Natural killer cell (primary cell): ENCODE measurements around the gene UQCRHL. TPM values are rescaled to one million over a fixed set of nuclear protein-coding genes. Genes with fewer than 3 reads are reported as not detected.
"Not testable (repeated sequence)": the region's sequence is repeated elsewhere in the genome, so short reads cannot be mapped to it uniquely, and the experiment has no call there.

Source experiments
- ATAC-seq, 3 donors: fragments of 150-1000 bp in 2 of 3; fragments of 200-7000 bp in 1 of 3; cut with Tn5 transposase; 1 replicate in 1 of 3; 2 replicates in 2 of 3; pipeline ENCODE4 v1.10.0; 2021; ENCODE audit warnings: mild to moderate bottlenecking in 2 of 3, moderate library complexity in 2 of 3
- DNase-seq, 2 donors: peaks; one replicate each; pipeline versions ENCODE4 v3.0.0 to v3.0.0-alpha.2; 2013 to 2021; ENCODE audit warnings: mixed read lengths in 1 of 2
- H3K27ac ChIP-seq: one replicate; pipeline ENCODE4 v1.5.1; 2013; ENCODE audit warnings: mild to moderate bottlenecking, low read length
- H3K27me3 ChIP-seq: one replicate; pipeline ENCODE4 v1.6.1; 2013; ENCODE audit warnings: low read length; ENCODE audit not compliant: control insufficient read depth, insufficient read depth
- H3K36me3 ChIP-seq: one replicate; pipeline ENCODE4 v1.6.1; 2013; ENCODE audit warnings: low read length; ENCODE audit not compliant: control insufficient read depth, insufficient read depth
- H3K4me1 ChIP-seq: one replicate; pipeline ENCODE4 v1.6.1; 2013; ENCODE audit warnings: low read length; ENCODE audit not compliant: control insufficient read depth, insufficient read depth
- H3K4me3 ChIP-seq: one replicate; pipeline ENCODE4 v1.5.1; 2013; ENCODE audit warnings: low read length
- H3K9me3 ChIP-seq: one replicate; pipeline ENCODE4 v1.6.1; 2013; ENCODE audit warnings: low read length; ENCODE audit not compliant: control insufficient read depth, insufficient read depth
- H3K27ac Mint-ChIP-seq, 2 donors: one replicate each; pipeline ENCODE4 v1.8.0; 2022; ENCODE audit warnings: mild to moderate bottlenecking in 2 of 2, mixed read lengths in 2 of 2, moderate library complexity in 1 of 2
- H3K27me3 Mint-ChIP-seq, 2 donors: one replicate each; pipeline ENCODE4 v1.8.0; 2022; ENCODE audit warnings: low read depth in 2 of 2, mixed read lengths in 2 of 2
- H3K36me3 Mint-ChIP-seq: one replicate; pipeline ENCODE4 v1.8.0; 2022; ENCODE audit warnings: mixed read lengths
- H3K4me1 Mint-ChIP-seq, 2 donors: one replicate each; pipeline ENCODE4 v1.8.0; 2022; ENCODE audit warnings: mixed read lengths in 2 of 2
- H3K4me3 Mint-ChIP-seq: one replicate; pipeline ENCODE4 v1.8.0; 2022; ENCODE audit warnings: mild to moderate bottlenecking, moderate library complexity, mixed read lengths
- H3K9me3 Mint-ChIP-seq, 2 donors: one replicate each; pipeline ENCODE4 v1.8.0; 2022; ENCODE audit warnings: mixed read lengths in 2 of 2
- WGBS: methylation state at CpG from one replicate; pipeline ENCODE4 v1.1.7; 2013; ENCODE audit warnings: missing lambda C conversion rate; ENCODE audit not compliant: insufficient coverage; 5-methylcytosine and 5-hydroxymethylcytosine counted together
- intact Hi-C: fragments of 100-400 bp; cut with micrococcal nuclease; formaldehyde crosslinking; loops from one replicate; pipeline ENCODE4 v1.14.2; 2022
- total RNA-seq, 4 donors: library from RNA; stranded (reverse); fragments of 120-200 nt in 1 of 4; gene quantifications; one replicate each; pipeline versions ENCODE4 v1.2.3 to v1.2.4, GENCODE V29; 2013 to 2022
- TF ChIP-seq, protein P1 (sequence below): fragments of 200-600 bp; IDR thresholded peaks from one replicate; pipeline ENCODE4 v1.8.0; 2022; ENCODE audit warnings: antibody characterized with exemption

The UQCRHL gene
- 1 to 10 TPM in 2 of 3 donors, under 1 TPM in 1; 0.87 to 1.2 (median 1.0) TPM for total RNA-seq
- total RNA-seq (2013), result 4.2 TPM

DNA sequence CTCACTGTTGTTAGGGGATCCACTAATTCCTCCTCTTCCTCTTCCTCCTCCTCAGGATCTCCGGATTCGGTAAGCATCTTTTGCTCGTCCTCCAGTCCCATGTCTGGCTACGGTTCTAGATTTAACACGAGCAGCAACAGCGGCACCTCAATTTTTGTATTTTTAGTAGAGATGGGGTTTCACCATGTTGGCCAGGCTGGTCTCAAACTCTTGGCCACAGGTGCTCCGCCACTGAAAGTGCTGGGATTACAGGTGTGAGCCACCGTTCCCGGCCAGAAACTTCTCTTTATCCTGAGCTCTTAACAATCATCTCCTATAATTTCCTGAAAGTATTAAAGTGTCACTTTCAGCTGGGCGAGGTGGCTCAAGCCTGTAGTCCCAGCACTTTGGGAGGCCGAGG lies at the start of gene UQCRHL:
TSS of gene UQCRHL (minus strand) at position 101 of the 400 bp plus-strand sequence. CDS start at position 101, 0 bp downstream.
- H3K4me3 Mint-ChIP-seq, H3K4me1 ChIP-seq, H3K27ac ChIP-seq, DNase-seq, H3K9me3 ChIP-seq, H3K27me3 ChIP-seq, H3K27ac Mint-ChIP-seq, H3K4me1 Mint-ChIP-seq, H3K4me3 ChIP-seq, H3K9me3 Mint-ChIP-seq, H3K27me3 Mint-ChIP-seq, intact Hi-C loops, H3K36me3 ChIP-seq, H3K36me3 Mint-ChIP-seq, ATAC-seq: not testable (repeated sequence)
- 95% methylated on average over 11 of the region's 11 CpGs for WGBS

DNA sequence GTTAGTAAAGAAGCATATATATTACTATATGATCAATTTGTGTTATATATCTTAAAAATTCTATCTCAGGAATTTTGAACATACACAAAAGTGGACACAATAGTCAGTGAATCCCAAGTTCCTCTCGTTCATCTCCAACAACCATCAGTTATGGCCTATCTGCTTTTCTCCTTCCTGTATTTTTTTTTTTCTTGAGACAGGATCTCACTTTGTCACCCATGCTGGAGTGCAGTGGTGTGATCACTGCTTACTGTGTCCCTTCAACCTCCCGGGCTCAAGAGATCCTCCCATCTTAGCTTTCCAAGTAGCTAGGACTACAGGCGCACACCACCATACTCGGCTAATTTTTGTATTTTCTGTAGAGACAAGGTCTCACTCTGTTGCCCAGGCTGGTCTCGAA lies 49.4 kb upstream of the UQCRHL start:
- H3K4me3 ChIP-seq, result no peak overlapping the region
- no peaks in the 10 kb centered on the region for H3K27me3 ChIP-seq
- Mint-ChIP-seq H3K27ac (no peak overlapping the region), H3K9me3 (no peaks in the 10 kb centered on the region), H3K36me3 (no peaks in the 10 kb centered on the region), H3K4me3 (no peak overlapping the region), H3K27me3 (no peaks in the 10 kb centered on the region), H3K4me1 (peaks cover 6 to 18% of the 10 kb centered on the region in 2 donors)
- no peak overlapping the region for H3K27ac ChIP-seq
- no peaks in the 10 kb centered on the region for H3K36me3 ChIP-seq
- ATAC-seq (no peak), DNase-seq (no peak)
- no peaks in the 10 kb centered on the region for H3K9me3 ChIP-seq
- TF ChIP-seq, protein P1, sequence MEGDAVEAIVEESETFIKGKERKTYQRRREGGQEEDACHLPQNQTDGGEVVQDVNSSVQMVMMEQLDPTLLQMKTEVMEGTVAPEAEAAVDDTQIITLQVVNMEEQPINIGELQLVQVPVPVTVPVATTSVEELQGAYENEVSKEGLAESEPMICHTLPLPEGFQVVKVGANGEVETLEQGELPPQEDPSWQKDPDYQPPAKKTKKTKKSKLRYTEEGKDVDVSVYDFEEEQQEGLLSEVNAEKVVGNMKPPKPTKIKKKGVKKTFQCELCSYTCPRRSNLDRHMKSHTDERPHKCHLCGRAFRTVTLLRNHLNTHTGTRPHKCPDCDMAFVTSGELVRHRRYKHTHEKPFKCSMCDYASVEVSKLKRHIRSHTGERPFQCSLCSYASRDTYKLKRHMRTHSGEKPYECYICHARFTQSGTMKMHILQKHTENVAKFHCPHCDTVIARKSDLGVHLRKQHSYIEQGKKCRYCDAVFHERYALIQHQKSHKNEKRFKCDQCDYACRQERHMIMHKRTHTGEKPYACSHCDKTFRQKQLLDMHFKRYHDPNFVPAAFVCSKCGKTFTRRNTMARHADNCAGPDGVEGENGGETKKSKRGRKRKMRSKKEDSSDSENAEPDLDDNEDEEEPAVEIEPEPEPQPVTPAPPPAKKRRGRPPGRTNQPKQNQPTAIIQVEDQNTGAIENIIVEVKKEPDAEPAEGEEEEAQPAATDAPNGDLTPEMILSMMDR, result no peak
- whole genome bisulfite sequencing, result 94% methylated on average over 5 of the region's 5 CpGs
- intact Hi-C loops, result no loop called here
- peaks cover 12% of the 10 kb centered on the region for H3K4me1 ChIP-seq

DNA sequence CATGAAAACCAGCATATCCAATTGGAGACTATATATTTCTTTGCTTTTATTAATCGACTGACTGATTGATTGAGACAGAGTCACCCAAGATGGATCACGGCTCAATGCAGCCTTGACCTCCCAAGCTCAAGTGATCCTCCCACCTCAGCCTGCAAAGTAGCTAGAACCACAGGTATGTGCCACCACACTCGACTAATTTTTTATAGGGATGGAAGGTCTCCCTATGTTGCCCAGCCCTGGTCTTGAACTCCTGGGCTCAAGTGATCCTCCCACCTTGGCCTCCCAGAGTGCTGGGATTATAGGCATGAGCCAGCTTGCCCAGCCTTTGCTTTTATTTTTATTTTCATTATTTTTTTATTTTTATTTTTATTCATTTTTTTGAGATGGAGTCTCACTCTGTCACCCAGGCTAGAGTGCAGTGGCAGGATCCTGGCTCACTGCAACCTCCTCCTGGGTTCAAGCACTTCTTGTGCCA lies 45.4 kb upstream of the UQCRHL start:
- peaks cover 30 to 36% of the 10 kb centered on the region in 2 donors for H3K4me1 Mint-ChIP-seq
- intact Hi-C loops, result loop anchor here (5.0 kb wide), 1 partner anchor 34 kb away; no protein-coding TSS in a partner anchor
- no peak for DNase-seq

DNA sequence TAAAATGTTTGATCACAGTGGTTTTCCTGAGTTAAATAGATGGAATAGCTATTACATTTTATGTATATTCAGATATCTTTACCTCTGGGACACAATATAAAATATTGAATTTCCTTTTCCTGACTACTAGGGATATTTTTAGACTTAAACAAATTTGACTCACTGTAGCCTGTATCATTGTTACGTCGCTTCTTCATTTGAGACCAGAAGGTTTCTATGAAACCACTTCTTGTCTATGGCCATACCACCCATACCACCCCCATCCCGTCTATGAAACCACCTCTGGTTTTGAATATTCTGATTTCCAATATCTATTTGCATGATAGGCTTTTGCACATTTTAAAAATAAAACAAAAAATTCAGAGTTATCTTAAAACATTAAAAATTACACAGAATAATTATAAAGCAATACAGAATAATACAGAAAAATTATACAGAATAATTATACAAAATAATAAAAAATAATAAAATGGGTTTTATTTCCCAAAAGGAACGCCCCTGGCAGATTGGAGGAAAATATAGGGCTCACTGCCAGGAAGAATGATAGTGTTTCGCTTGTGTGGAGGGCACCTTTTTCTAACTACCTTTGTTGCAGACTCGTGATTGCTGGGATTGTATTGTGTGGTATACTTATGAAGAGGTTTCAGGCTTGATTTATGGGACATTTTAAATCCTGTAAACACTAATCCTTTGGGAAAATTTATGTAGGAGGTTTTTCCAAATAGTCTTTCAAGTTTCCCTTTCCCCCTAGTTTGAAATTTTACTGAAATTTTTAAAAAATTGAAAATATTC lies 44.8 kb upstream of the UQCRHL start:
- H3K27ac Mint-ChIP-seq, result no peak overlapping the region
- Histone ChIP-seq H3K4me1 (peaks cover 20% of the 10 kb centered on the region), H3K36me3 (no peaks in the 10 kb centered on the region), H3K4me3 (no peak overlapping the region), H3K27ac (no peak overlapping the region), H3K27me3 (no peaks in the 10 kb centered on the region), H3K9me3 (no peaks in the 10 kb centered on the region)
- no peaks in the 10 kb centered on the region for H3K36me3 Mint-ChIP-seq
- TF ChIP-seq, protein P1, result no peak
- DNase-seq (no peak), ATAC-seq (no peak)
- H3K4me3 Mint-ChIP-seq, result no peak overlapping the region
- no peaks in the 10 kb centered on the region for H3K27me3 Mint-ChIP-seq
- no peaks in the 10 kb centered on the region for H3K9me3 Mint-ChIP-seq
- 37% methylated on average over 6 of the region's 6 CpGs for WGBS
- H3K4me1 Mint-ChIP-seq, result peaks cover 30 to 35% of the 10 kb centered on the region in 2 donors
- intact Hi-C loops, result loop anchor here (5.0 kb wide), 1 partner anchor 35 kb away; no protein-coding TSS in a partner anchor

More for the DNA sequence above, 45.4 kb upstream of the UQCRHL start:
- Mint-ChIP-seq H3K27ac (no peak overlapping the region), H3K4me3 (no peak overlapping the region), H3K36me3 (no peaks in the 10 kb centered on the region), H3K9me3 (no peaks in the 10 kb centered on the region), H3K27me3 (no peaks in the 10 kb centered on the region)
- H3K4me1 ChIP-seq, result peaks cover 24% of the 10 kb centered on the region
- no peak overlapping the region for H3K27ac ChIP-seq
- no peak overlapping the region for H3K4me3 ChIP-seq
- TF ChIP-seq, protein P1, result no peak
- H3K9me3 ChIP-seq, result no peaks in the 10 kb centered on the region
- no peaks in the 10 kb centered on the region for H3K36me3 ChIP-seq
- 100% methylated on average over 3 of the region's 3 CpGs for WGBS
- H3K27me3 ChIP-seq, result no peaks in the 10 kb centered on the region
- no peak for ATAC-seq
